Panc1 (cell line): ENCODE measurements around the gene TENM3. TPM values are rescaled to one million over a fixed set of nuclear protein-coding genes. Genes with fewer than 3 reads are reported as not detected.

ENCODE experiments used
- ATAC-seq: fragments of 200-7000 bp; cut with Tn5 transposase; 2 replicates; pipeline ENCODE4 v1.9.1; 2020; ENCODE audit warnings: mild to moderate bottlenecking, moderate library complexity
- BruUV-seq: library from RNA; stranded (reverse); fragments of 400-500 nt; replicated peaks from 2 replicates; lab custom pipeline; 2021; lab: Mats Ljungman, UMichigan
- CTCF ChIA-PET: fragments of 300-600 bp; sonication (Branson Sonifier 250); formaldehyde crosslinking; loops from one replicate; lab custom pipeline; 2022; ENCODE audit warnings: antibody characterized with exemption; lab: Charles Lee
- POLR2A ChIA-PET: fragments of 300-600 bp; sonication (Branson Sonifier 250); formaldehyde crosslinking; loops from one replicate; lab custom pipeline; 2022; ENCODE audit warnings: antibody characterized with exemption; lab: Charles Lee
- DNase-seq: peaks from one replicate; pipeline ENCODE4 v3.0.0-alpha.2; 2010; ENCODE audit warnings: low read depth, low spot score
- H3K27ac ChIP-seq: 2 replicates; pipeline ENCODE4 v1.5.1; 2011; ENCODE audit warnings: mild to moderate bottlenecking, low read length, inconsistent platforms
- H3K27me3 ChIP-seq: fragments of 200-500 bp; sonication (Bioruptor generic); 2 replicates; pipeline ENCODE4 v1.6.0; 2014; ENCODE audit warnings: low read length, inconsistent platforms; ENCODE audit not compliant: control insufficient read depth, insufficient read depth
- H3K36me3 ChIP-seq: fragments of 200-500 bp; sonication (Bioruptor generic); 2 replicates; pipeline ENCODE4 v1.5.1; 2014; ENCODE audit warnings: inconsistent platforms, mild to moderate bottlenecking, low read length, moderate library complexity; ENCODE audit not compliant: control insufficient read depth, insufficient read depth
- H3K4me1 ChIP-seq: 2 replicates; pipeline ENCODE4 v1.5.1; 2011; ENCODE audit warnings: inconsistent platforms, mild to moderate bottlenecking, low read length, moderate library complexity; ENCODE audit not compliant: control insufficient read depth, insufficient read depth
- H3K4me3 ChIP-seq, 2 experiments: 2 replicates each; pipeline ENCODE4 v1.5.1; 2011 to 2012; ENCODE audit warnings: low read depth in 2 of 2, low read length in 2 of 2, mild to moderate bottlenecking in 2 of 2, inconsistent platforms in 1 of 2, moderate library complexity in 1 of 2
- H3K9me3 ChIP-seq: fragments of 200-500 bp; sonication (Bioruptor generic); 2 replicates; pipeline ENCODE4 v1.5.1; 2014; ENCODE audit warnings: low read depth, mild to moderate bottlenecking, inconsistent platforms, low read length, moderate library complexity; ENCODE audit not compliant: control insufficient read depth, insufficient read depth
- POLR2AphosphoS5 ChIP-seq: IDR thresholded peaks from 2 replicates; pipeline ENCODE4 v1.6.1; 2012; ENCODE audit warnings: mild to moderate bottlenecking, low read depth, low read length, moderate library complexity
- SIN3A ChIP-seq: IDR thresholded peaks from 2 replicates; pipeline ENCODE4 v1.6.1; 2012; ENCODE audit warnings: low read depth, mild to moderate bottlenecking, low read length, moderate library complexity, borderline replicate concordance; ENCODE audit not compliant: insufficient read depth
- TCF7L2 ChIP-seq: IDR thresholded peaks from 2 replicates; pipeline ENCODE4 v1.6.1; 2011; ENCODE audit warnings: mild to moderate bottlenecking, low read depth, low read length, inconsistent platforms
- in situ Hi-C: cut with HindIII; loops from 2 replicates; pipeline ENCODE4 v1.10.0; 2016; ENCODE audit warnings: low sequenced_read_pairs, low pct_unique_long_range_greater_than_20kb
- intact Hi-C: fragments of 100-400 bp; cut with micrococcal nuclease; formaldehyde crosslinking; loops from one replicate; pipeline ENCODE4 v1.10.0; 2022; ENCODE audit not compliant: unreplicated experiment
- total RNA-seq: library from RNA; stranded (reverse); gene quantifications from one replicate; pipeline ENCODE4 v1.2.1, GENCODE V29; 2021; ENCODE audit not compliant: unreplicated experiment
- TF ChIP-seq, protein P1 (sequence below), 2 experiments: IDR thresholded peaks; 2 replicates each; pipeline ENCODE4 v1.6.1; 2011 to 2012; ENCODE audit warnings: low read depth in 2 of 2, control low read depth in 1 of 2, low read length in 1 of 2, mild to moderate bottlenecking in 1 of 2, moderate library complexity in 1 of 2; ENCODE audit not compliant: insufficient read depth in 1 of 2
- TF ChIP-seq, protein P2 (sequence below): fragments of 450-650 bp; IDR thresholded peaks from 2 replicates; pipeline ENCODE4 v1.5.1; 2017; ENCODE audit warnings: mild to moderate bottlenecking

The TENM3 gene
- total RNA-seq, 1 experiment from 2014 or later, result 0.95 TPM

DNA sequence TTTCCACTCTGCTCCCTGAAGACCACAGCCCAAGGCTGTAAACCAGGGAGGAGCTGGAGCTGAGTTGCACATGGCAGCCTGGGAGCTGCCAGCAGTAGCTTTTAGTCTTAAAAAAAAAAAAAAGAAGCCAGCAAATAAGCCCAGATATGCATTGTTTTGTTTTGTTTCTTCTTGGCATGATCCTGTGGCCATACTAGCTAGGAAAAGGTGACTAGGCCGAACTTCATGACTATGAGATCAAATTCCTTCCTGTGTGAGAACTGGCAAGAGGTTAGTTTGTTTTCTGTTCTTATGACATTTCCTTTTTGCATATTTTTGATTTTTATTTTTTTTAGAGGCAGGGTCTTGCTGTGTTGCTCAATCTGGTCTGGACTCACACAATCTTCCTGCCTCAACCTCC is 350.7 kb downstream of the TENM3 start:
- intact Hi-C loops, result no loop called here
- DNase-seq, result no peak
- no peak for ATAC-seq
- Histone ChIP-seq H3K4me3 (no peak overlapping the region), H3K4me1 (no peaks in the 10 kb centered on the region), H3K36me3 (no peaks in the 10 kb centered on the region), H3K27me3 (no peaks in the 10 kb centered on the region), H3K27ac (no peak overlapping the region), H3K9me3 (no peaks in the 10 kb centered on the region)
- CTCF ChIA-PET, result no interaction called here
- no TSS peak for BruUV-seq
- in situ Hi-C loops, result no loop called here
- POLR2A ChIA-PET, result no interaction called here
- TF ChIP-seq TCF7L2, result no peak
- TF ChIP-seq, protein P1, sequence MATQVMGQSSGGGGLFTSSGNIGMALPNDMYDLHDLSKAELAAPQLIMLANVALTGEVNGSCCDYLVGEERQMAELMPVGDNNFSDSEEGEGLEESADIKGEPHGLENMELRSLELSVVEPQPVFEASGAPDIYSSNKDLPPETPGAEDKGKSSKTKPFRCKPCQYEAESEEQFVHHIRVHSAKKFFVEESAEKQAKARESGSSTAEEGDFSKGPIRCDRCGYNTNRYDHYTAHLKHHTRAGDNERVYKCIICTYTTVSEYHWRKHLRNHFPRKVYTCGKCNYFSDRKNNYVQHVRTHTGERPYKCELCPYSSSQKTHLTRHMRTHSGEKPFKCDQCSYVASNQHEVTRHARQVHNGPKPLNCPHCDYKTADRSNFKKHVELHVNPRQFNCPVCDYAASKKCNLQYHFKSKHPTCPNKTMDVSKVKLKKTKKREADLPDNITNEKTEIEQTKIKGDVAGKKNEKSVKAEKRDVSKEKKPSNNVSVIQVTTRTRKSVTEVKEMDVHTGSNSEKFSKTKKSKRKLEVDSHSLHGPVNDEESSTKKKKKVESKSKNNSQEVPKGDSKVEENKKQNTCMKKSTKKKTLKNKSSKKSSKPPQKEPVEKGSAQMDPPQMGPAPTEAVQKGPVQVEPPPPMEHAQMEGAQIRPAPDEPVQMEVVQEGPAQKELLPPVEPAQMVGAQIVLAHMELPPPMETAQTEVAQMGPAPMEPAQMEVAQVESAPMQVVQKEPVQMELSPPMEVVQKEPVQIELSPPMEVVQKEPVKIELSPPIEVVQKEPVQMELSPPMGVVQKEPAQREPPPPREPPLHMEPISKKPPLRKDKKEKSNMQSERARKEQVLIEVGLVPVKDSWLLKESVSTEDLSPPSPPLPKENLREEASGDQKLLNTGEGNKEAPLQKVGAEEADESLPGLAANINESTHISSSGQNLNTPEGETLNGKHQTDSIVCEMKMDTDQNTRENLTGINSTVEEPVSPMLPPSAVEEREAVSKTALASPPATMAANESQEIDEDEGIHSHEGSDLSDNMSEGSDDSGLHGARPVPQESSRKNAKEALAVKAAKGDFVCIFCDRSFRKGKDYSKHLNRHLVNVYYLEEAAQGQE (IDR thresholded peaks at IDR 0.05; ENCODE audit: insufficient read depth in 1 of 2, low read depth in 2 of 2, low read length in 1 of 2), result no peak
- no peak for TF ChIP-seq SIN3A
- TF ChIP-seq POLR2AphosphoS5, result no peak
- TF ChIP-seq, protein P2, sequence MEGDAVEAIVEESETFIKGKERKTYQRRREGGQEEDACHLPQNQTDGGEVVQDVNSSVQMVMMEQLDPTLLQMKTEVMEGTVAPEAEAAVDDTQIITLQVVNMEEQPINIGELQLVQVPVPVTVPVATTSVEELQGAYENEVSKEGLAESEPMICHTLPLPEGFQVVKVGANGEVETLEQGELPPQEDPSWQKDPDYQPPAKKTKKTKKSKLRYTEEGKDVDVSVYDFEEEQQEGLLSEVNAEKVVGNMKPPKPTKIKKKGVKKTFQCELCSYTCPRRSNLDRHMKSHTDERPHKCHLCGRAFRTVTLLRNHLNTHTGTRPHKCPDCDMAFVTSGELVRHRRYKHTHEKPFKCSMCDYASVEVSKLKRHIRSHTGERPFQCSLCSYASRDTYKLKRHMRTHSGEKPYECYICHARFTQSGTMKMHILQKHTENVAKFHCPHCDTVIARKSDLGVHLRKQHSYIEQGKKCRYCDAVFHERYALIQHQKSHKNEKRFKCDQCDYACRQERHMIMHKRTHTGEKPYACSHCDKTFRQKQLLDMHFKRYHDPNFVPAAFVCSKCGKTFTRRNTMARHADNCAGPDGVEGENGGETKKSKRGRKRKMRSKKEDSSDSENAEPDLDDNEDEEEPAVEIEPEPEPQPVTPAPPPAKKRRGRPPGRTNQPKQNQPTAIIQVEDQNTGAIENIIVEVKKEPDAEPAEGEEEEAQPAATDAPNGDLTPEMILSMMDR, result no peak

DNA sequence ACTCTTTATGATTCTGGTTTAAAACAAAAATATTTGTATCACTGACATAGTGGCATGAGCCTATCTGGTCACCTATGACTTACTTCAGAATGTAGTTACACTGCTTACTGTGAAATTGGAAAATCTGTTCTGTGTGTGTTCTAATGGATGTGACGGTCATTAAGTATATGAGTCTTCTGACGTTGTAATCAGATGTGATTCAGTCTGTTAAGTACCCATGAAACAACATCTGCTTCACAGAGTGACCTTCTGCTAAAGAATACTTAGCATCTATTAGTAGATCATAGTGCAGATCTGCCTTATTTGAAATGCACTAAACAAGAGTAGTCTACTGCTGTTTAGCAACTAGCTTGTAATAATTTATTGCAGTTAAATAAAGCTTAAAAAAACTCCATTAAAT is 356.9 kb downstream of the TENM3 start:
- Histone ChIP-seq H3K27ac (no peak overlapping the region), H3K27me3 (no peaks in the 10 kb centered on the region), H3K36me3 (no peaks in the 10 kb centered on the region), H3K4me1 (no peaks in the 10 kb centered on the region), H3K9me3 (no peaks in the 10 kb centered on the region), H3K4me3 (no peak overlapping the region)
- BruUV-seq, result no TSS peak
- no peak for DNase-seq
- intact Hi-C loops, result no loop called here
- TF ChIP-seq, protein P1 (IDR thresholded peaks at IDR 0.05; ENCODE audit: insufficient read depth in 1 of 2, low read depth in 2 of 2, low read length in 1 of 2), result no peak
- TF ChIP-seq POLR2AphosphoS5, result no peak
- TF ChIP-seq SIN3A, result no peak
- TF ChIP-seq TCF7L2, result no peak
- TF ChIP-seq, protein P2, result no peak
- ChIA-PET CTCF (no interaction called here), POLR2A (no interaction called here)
- in situ Hi-C loops, result no loop called here
- ATAC-seq, result no peak
